Measurements from ENCODE around the gene PTH2R. TPM values are rescaled to one million over a fixed set of nuclear protein-coding genes. Genes with fewer than 3 reads are reported as not detected.
"Not testable (repeated sequence)": the region's sequence is repeated elsewhere in the genome, so short reads cannot be mapped to it uniquely, and the experiment has no call there.

The PTH2R gene
- total RNA-seq, 2 experiments from 2014 or later = not detected

DNA sequence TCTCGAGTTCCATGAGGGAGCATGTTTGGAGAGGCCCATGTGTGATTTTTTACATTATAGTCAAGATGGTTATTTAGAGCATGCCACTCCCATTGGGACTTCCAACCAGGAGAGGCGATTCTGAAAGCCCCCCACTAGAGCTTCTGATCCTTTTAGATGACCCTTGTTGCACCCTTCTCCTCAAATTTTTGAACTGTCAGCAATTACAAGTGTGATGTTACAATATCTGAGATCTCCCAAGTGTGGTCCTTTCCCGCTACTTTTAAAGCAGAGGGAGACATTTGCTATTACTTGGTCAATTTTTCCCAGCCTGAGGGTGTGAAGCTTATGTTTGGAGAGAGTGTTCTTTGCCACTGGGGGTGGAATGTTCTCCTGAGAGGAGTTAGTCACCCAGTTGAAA lies 16.7 kb upstream of the PTH2R start:
- peaks cover 3 to 16% of the 10 kb centered on the region in 2 experiments for H3K9me3 ChIP-seq (ENCODE audit: control insufficient read depth in 1 of 2, insufficient read depth in 1 of 2, low read length in 2 of 2)
- ChIA-PET CTCF (no interaction called here), POLR2A (no interaction called here)
- intact Hi-C loops (cut with DNase I, micrococcal nuclease) = no loop called here
- H3K4me1 Mint-ChIP-seq (ENCODE audit: low read depth) = no peaks in the 10 kb centered on the region
- H3K4me1 ChIP-seq (ENCODE audit: insufficient read depth, low read length) = no peaks in the 10 kb centered on the region
- peaks cover 0 to 4% of the 10 kb centered on the region in 2 experiments for H3K27me3 ChIP-seq (ENCODE audit: control insufficient read depth in 1 of 2, insufficient read depth in 2 of 2, low read length in 2 of 2)
- no peak for DNase-seq
- H3K4me3 Mint-ChIP-seq = no peak overlapping the region
- peaks cover 6% of the 10 kb centered on the region for H3K9me3 Mint-ChIP-seq
- H3K27me3 Mint-ChIP-seq = peaks cover 20% of the 10 kb centered on the region
- H3K36me3 ChIP-seq (ENCODE audit: insufficient read depth, low read length) = no peaks in the 10 kb centered on the region
- no peaks in the 10 kb centered on the region for H3K36me3 Mint-ChIP-seq (ENCODE audit: low read depth)
- TF ChIP-seq, protein P1, sequence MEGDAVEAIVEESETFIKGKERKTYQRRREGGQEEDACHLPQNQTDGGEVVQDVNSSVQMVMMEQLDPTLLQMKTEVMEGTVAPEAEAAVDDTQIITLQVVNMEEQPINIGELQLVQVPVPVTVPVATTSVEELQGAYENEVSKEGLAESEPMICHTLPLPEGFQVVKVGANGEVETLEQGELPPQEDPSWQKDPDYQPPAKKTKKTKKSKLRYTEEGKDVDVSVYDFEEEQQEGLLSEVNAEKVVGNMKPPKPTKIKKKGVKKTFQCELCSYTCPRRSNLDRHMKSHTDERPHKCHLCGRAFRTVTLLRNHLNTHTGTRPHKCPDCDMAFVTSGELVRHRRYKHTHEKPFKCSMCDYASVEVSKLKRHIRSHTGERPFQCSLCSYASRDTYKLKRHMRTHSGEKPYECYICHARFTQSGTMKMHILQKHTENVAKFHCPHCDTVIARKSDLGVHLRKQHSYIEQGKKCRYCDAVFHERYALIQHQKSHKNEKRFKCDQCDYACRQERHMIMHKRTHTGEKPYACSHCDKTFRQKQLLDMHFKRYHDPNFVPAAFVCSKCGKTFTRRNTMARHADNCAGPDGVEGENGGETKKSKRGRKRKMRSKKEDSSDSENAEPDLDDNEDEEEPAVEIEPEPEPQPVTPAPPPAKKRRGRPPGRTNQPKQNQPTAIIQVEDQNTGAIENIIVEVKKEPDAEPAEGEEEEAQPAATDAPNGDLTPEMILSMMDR (IDR thresholded peaks at IDR 0.05) = no peak
- H3K27ac Mint-ChIP-seq = no peak overlapping the region
- no peak overlapping the region for H3K27ac ChIP-seq (ENCODE audit: low read depth in 1 of 2, low read length in 2 of 2)
- H3K4me3 ChIP-seq (ENCODE audit: low read length) = no peak overlapping the region
- no peak for ATAC-seq (ENCODE audit: poor library complexity)

DNA sequence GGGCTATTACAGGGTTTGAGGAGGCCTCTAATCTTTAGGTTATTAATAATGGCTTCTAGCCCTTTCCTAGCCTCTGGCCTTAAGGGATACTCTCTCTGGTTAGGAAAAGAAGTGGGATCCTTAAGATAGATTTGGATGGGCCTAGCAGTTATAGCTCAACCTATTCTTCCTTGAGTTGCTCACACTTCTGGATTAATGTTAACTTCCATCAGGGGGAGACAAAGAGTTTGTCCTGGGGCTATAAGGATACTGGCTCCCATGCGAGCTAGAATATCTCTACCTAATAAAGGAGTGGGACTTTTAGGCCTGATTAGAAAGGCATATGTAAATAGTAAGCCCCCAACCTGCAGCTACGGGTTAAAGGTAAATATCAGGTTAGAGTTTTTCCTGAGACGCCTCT lies 14.3 kb upstream of the PTH2R start:
- no peaks in the 10 kb centered on the region for H3K36me3 ChIP-seq (ENCODE audit: insufficient read depth, low read length)
- no peaks in the 10 kb centered on the region for H3K4me1 ChIP-seq (ENCODE audit: insufficient read depth, low read length)
- no peak for ATAC-seq (ENCODE audit: poor library complexity)
- CTCF ChIA-PET = no interaction called here
- POLR2A ChIA-PET = no interaction called here
- no peaks in the 10 kb centered on the region for H3K36me3 Mint-ChIP-seq (ENCODE audit: low read depth)
- intact Hi-C loops (cut with DNase I, micrococcal nuclease) = no loop called here
- peaks cover 11% of the 10 kb centered on the region for H3K27me3 Mint-ChIP-seq
- H3K27me3 ChIP-seq (ENCODE audit: control insufficient read depth in 1 of 2, insufficient read depth in 2 of 2, low read length in 2 of 2) = no peaks in the 10 kb centered on the region
- TF ChIP-seq, protein P1 (IDR thresholded peaks at IDR 0.05) = no peak
- no peaks in the 10 kb centered on the region for H3K4me1 Mint-ChIP-seq (ENCODE audit: low read depth)
- peaks cover 5 to 16% of the 10 kb centered on the region in 2 experiments for H3K9me3 ChIP-seq (ENCODE audit: control insufficient read depth in 1 of 2, insufficient read depth in 1 of 2, low read length in 2 of 2)
- DNase-seq = no peak
- no peak overlapping the region for H3K27ac Mint-ChIP-seq
- H3K4me3 ChIP-seq (ENCODE audit: low read length) = no peak overlapping the region
- peaks cover 11% of the 10 kb centered on the region for H3K9me3 Mint-ChIP-seq
- H3K4me3 Mint-ChIP-seq = no peak overlapping the region
- H3K27ac ChIP-seq (ENCODE audit: low read depth in 1 of 2, low read length in 2 of 2) = no peak overlapping the region

DNA sequence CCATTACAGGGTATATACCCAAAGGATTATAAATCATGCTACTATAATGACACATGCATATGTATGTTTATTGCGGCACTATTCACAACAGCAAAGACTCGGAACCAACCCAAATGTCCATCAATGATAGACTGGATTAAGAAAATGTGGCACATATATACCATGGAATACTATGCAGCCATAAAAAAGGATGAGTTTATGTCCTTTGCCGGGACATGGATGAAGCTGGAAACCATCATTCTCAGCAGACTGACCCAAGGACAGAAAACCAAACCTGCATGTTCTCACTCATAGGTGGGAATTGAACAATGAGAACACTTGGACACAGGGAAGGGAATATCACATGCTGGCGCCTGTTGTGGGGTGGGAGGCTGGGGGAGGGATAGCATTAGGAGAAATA lies 9.8 kb upstream of the PTH2R start:
- H3K4me3 ChIP-seq (ENCODE audit: low read length); H3K36me3 ChIP-seq (ENCODE audit: insufficient read depth, low read length); CTCF ChIA-PET; H3K36me3 Mint-ChIP-seq (ENCODE audit: low read depth); H3K9me3 Mint-ChIP-seq; H3K4me1 Mint-ChIP-seq (ENCODE audit: low read depth); H3K4me3 Mint-ChIP-seq; H3K27ac Mint-ChIP-seq; ATAC-seq (ENCODE audit: poor library complexity); H3K4me1 ChIP-seq (ENCODE audit: insufficient read depth, low read length); POLR2A ChIA-PET; intact Hi-C loops (cut with DNase I, micrococcal nuclease); H3K27ac ChIP-seq (ENCODE audit: low read depth in 1 of 2, low read length in 2 of 2); H3K27me3 ChIP-seq (ENCODE audit: control insufficient read depth in 1 of 2, insufficient read depth in 2 of 2, low read length in 2 of 2); DNase-seq: not testable (repeated sequence)
- H3K9me3 ChIP-seq (ENCODE audit: control insufficient read depth in 1 of 2, insufficient read depth in 1 of 2, low read length in 2 of 2) = peaks cover 5 to 16% of the 10 kb centered on the region in 2 experiments
- H3K27me3 Mint-ChIP-seq = peaks cover 21% of the 10 kb centered on the region

DNA sequence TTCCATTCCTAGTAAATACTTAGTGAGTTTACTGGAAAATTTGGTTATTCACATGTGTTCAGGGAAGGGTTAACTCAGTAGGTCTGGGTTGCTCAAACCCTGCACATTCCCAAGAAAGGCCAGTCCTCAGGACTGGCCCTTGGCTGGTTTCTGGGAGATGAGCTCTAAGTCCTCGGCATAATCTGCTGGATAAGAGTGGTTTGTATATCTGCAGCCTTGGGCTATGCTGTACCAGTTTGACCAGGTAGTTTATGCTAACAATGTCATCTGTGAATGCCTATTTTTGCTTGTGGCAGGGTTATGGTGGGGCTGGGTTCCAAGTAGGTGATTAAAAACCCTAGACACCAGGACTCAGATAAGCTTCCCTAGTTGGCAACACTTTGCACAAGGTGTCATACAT lies 7.4 kb upstream of the PTH2R start:
- H3K9me3 Mint-ChIP-seq = peaks cover 5% of the 10 kb centered on the region
- Histone ChIP-seq H3K36me3 (ENCODE audit: insufficient read depth, low read length) (no peaks in the 10 kb centered on the region), H3K27ac (ENCODE audit: low read depth in 1 of 2, low read length in 2 of 2) (no peak overlapping the region), H3K27me3 (ENCODE audit: control insufficient read depth in 1 of 2, insufficient read depth in 2 of 2, low read length in 2 of 2) (peaks cover 0 to 16% of the 10 kb centered on the region in 2 experiments), H3K4me1 (ENCODE audit: insufficient read depth, low read length) (no peaks in the 10 kb centered on the region), H3K9me3 (ENCODE audit: control insufficient read depth in 1 of 2, insufficient read depth in 1 of 2, low read length in 2 of 2) (peaks cover 4 to 5% of the 10 kb centered on the region in 2 experiments), H3K4me3 (ENCODE audit: low read length) (no peak overlapping the region)
- TF ChIP-seq, protein P1 (IDR thresholded peaks at IDR 0.05) = no peak
- ChIA-PET POLR2A (no interaction called here), CTCF (no interaction called here)
- intact Hi-C loops (cut with DNase I, micrococcal nuclease) = no loop called here
- no peak for ATAC-seq (ENCODE audit: poor library complexity)
- no peak overlapping the region for H3K4me3 Mint-ChIP-seq
- DNase-seq = no peak
- no peak overlapping the region for H3K27ac Mint-ChIP-seq
- peaks cover 43% of the 10 kb centered on the region for H3K27me3 Mint-ChIP-seq
- no peaks in the 10 kb centered on the region for H3K4me1 Mint-ChIP-seq (ENCODE audit: low read depth)
- no peaks in the 10 kb centered on the region for H3K36me3 Mint-ChIP-seq (ENCODE audit: low read depth)
